Prostate gland (tissue), 2 donors: ENCODE data around the gene DNAH14.

ENCODE experiments used
- POLR2A ChIP-seq: fragments of 450-650 bp; IDR thresholded peaks from one replicate; pipeline ENCODE4 v1.6.1; 2016; ENCODE audit warnings: antibody characterized with exemption, mild to moderate bottlenecking
- POLR2AphosphoS5 ChIP-seq: sonication (generic); formaldehyde crosslinking; IDR thresholded peaks from one replicate; pipeline ENCODE4 v1.6.1; 2017; ENCODE audit warnings: antibody characterized with exemption
- TF ChIP-seq, protein P1 (sequence below), 4 experiments: fragments of 200-600 bp in 2 of 4; fragments of 450-650 bp in 2 of 4; sonication (generic) in 2 of 4; IDR thresholded peaks; 1 replicate in 3 of 4; 2 replicates in 1 of 4; pipeline ENCODE4 v1.5.1; 2016 to 2019; ENCODE audit warnings: antibody characterized with exemption in 4 of 4, mild to moderate bottlenecking in 2 of 4, moderate library complexity in 2 of 4

GRCh38 chr1:225070972-225071371 is 141.5 kb downstream of the DNAH14 start:
- TF ChIP-seq, protein P1, sequence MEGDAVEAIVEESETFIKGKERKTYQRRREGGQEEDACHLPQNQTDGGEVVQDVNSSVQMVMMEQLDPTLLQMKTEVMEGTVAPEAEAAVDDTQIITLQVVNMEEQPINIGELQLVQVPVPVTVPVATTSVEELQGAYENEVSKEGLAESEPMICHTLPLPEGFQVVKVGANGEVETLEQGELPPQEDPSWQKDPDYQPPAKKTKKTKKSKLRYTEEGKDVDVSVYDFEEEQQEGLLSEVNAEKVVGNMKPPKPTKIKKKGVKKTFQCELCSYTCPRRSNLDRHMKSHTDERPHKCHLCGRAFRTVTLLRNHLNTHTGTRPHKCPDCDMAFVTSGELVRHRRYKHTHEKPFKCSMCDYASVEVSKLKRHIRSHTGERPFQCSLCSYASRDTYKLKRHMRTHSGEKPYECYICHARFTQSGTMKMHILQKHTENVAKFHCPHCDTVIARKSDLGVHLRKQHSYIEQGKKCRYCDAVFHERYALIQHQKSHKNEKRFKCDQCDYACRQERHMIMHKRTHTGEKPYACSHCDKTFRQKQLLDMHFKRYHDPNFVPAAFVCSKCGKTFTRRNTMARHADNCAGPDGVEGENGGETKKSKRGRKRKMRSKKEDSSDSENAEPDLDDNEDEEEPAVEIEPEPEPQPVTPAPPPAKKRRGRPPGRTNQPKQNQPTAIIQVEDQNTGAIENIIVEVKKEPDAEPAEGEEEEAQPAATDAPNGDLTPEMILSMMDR (IDR thresholded peaks at IDR 0.05) = no peak
- TF ChIP-seq POLR2AphosphoS5 = no peak
- no peak for TF ChIP-seq POLR2A
